GM21723 (cell line): ENCODE results near the gene RAB11FIP2.

Source experiments
- ATAC-seq: cut with Tn5 transposase; IDR thresholded peaks from one replicate; pipeline ENCODE4 v1.9.1; 2021; ENCODE audit warnings: mild to moderate bottlenecking, moderate library complexity; ENCODE audit not compliant: unreplicated experiment

Gene RAB11FIP2

DNA sequence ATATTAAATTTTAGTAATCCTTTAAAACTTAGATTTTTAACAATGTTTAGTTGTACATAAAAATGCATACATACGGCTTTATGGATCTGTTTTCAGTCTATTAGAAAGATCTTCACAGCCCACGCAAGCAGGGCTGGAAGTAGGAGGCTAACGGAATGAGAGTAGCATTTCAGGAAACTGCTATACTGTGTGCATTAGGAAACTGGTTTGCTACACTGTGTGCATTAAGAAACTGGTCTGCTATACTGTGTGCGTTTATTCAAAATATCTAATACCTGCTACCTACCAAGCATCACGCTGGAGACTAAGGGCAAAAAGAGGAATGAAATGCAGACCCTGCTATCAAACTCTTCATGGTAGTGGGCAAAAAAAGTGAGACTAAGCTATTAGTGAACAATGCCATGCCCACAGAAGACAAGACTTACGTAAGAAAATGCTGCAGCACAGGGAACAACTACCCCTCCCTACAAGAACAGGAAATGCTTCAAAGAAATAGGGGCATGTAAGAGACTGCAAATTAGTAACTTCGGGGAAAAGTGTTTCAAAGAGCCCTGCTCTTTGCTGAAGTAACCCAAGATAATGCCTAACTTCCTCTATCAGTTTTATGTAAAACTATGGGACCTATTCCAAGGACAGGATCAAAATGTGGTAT is 11.3 kb downstream of the RAB11FIP2 start:
- ATAC-seq: no peak

DNA sequence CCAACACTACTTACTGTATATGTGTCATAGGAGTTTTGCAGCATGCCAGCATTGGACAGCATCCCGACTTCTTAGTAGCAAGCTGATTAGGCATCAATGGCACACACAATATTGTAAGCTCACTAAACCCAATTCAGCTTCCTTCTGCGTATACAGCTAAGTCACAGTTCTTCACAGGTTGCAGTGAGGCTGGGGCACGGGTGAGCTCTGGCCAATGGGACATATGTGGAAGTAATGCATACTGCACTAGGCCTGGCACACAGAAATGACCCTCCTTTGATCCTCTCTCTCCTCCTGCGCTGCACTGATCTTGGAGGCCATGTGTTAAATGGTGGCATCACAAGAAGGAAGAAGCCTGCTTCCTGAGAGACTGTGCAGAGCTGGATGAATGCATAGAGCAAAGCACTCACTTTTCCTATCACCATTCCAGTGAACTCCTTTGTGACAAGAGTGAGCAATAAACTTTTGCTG is 11.9 kb downstream of the RAB11FIP2 start:
- no peak for ATAC-seq

DNA sequence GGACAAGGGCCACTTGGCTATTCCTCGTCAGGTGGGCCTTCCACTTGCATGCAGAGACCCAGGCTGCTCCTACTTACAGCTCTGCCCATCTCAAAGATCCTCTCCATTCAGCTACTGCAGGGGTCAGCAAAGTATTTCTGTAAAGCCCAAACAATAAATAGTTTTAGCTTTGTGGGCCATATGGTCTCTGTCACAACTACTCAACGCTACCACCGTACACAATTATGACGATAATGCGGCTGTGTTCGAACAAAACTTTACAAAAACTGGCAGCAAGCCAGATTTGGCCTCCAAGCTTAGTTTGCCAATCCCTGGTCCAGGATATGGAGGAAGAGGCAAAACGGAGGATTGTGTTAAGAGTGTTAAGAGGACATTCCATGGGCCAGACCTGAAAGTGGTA is 12.8 kb downstream of the RAB11FIP2 start:
- ATAC-seq: no peak

DNA sequence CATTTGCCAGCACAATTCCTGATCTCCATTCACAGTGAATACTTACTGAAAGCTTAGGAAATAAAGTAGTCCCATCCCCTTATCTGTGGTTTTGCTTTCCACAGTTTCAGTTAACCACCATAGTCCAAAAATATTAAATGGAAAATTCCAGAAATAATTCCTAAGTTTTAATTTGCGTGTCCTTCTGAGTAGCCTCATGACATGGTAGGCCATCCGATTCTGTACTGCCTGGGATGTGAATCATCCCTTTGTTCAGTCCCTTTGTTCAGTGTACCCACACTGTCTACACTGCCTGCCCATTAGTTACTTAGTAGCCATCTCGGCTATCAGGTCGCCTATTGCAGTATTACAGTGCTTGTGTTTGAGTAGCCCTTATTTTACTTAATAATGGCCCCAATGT is 14.2 kb downstream of the RAB11FIP2 start:
- no peak for ATAC-seq

DNA sequence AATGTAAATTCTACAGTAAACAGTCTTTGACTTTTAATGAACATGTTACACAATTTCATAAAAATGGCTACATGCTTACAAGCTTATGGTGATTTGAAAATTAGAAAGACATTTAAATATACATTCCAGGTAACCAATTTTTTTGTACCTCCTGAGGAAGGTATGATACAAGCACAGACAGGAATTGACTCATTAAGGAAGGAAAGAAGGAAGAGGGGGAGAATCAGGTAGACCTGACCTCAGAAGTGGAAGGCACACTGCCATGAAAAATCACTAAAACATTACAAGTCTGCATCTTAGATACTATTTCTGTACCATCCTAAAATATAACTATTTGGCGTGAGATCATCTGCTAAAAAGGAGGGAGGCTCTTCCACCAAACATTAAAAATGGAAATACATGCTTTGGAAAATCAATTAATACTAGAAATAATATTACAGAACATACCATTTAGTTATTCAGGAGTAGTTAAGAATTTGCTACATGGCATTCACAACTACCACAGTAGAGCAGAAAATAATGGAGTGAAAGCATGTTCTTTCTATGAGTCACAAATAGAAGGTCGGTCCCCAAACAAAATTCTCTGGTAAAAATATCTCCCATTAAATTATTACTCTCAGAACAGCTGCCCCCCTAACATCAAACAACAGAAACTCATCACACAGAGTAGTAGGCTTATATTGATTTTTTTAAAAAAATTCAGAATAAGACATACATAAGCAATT is 15.2 kb downstream of the RAB11FIP2 start:
- ATAC-seq: no peak

DNA sequence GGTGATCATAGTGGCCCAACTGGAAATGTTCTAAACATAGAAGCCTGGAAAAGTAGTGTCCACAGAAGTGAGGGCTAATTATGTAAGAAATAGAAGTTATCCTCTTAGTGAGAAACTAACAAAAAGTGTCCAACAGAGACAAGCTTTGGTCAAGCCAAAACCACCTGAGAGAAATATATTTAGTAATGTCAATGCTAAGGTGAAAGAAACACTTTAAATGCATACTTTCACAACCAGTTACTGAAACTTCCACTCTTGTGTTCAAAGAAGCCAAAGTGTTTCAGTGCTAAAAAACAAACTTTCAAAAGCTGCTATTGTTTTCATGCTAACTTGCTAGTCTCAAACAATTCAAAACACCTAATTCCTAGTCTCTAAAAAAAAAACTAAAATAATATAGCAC is 18.1 kb downstream of the RAB11FIP2 start:
- peak; percentile 99 for ATAC-seq

DNA sequence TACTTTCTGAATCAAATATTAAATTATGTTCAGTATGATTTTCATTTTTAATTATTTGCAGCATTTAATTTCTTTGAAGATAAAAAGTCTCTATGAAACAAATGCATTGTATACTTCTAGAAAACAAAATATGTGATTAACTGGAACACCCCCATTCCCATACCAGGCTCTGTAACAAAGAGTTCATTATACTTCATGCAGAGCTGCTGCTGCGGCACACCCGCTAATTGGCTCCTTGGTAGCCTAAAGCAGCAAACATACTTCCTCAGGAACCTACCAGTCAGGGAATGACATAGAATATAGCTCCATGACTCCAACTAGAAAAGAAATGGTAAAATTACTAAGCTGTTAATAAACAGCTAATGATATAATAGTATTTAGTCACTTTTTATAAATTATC is 19.3 kb downstream of the RAB11FIP2 start:
- ATAC-seq: no peak

DNA sequence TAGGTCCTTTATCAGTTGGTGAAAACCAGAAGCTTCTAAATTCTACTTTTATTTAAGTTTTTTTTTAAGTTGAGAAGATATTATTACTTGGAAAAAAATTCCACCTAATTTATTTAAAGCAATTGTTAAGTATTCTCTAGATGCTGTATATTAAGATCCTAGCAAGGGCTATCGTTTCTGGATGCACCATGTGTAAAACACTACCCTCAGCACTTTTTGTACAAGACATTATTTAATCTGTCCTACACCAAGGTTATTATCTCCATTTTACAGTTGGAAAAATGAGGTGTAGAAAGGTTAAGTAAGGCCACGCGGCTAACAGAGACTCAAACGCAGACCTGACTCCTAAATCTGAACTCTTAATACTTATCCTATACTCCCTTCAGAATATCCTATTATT is 19.8 kb downstream of the RAB11FIP2 start:
- ATAC-seq: no peak

DNA sequence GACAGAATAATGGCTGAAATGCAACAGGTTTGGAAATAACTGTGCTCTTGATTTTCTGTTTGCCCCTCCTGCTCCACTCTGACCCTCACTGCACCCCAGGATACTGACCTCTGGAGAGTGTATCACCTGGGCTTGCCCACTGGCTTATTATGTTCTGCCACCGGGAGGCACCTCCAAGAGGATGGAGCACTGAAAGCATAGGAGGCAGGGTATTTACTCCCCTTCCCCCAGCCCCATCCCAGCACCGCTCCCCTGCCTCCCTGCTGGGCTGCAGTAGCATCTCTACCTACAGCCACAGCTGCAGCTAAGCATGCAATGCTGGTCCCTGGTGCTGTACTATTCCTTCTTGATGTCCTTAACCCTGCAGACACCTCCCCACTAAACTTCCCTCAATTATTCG is 26.4 kb downstream of the RAB11FIP2 start:
- ATAC-seq: no peak

DNA sequence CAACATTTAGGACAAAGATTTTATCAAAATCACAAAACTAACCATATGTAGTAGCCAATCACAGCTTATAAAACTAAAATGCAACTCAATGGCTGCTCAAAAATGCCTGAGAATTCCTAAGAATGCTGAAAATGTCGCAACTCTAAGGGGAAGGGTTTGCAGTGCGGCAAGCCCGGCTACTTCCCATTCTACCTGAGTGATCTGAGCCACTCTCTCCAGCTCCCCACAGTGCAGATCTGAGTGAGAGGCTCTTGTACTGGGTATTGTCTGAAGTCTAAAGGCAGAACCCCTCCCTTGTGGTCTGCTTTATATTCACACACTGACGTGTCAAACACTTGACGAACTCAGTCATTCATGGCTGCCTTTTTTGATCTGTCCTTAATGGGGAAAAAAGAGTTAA is 28.9 kb downstream of the RAB11FIP2 start:
- no peak for ATAC-seq

DNA sequence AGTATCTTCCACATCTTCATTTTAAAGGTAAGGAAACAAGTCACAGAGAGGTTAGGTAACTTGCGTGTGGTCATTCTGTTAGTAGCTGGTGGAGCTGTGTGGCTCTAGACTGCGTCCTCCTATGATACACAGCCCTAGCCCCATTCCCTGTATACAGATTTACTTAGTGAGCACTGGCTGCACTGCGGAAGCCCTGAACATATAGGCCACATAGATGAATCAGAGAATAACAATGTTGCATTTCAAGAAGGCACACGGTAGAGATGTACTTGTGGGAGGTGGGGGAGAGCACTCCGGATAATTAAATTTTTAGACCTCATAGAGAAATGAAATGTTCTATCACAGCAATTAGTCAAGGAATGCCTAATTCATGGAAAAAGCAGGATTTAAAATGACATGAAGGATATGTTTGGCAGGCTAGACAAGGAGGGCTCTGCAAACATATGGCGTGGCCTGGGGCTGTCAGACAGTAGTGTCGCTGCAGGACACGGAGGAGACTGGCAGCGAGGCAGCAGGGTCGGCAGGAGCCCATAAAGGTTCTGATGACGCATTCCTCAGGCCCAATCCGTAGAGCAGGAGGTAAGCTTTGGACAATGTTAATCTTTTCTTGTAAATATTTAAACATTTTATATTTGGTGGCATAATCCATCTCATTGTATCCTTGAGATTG is 29.5 kb downstream of the RAB11FIP2 start:
- no peak for ATAC-seq

DNA sequence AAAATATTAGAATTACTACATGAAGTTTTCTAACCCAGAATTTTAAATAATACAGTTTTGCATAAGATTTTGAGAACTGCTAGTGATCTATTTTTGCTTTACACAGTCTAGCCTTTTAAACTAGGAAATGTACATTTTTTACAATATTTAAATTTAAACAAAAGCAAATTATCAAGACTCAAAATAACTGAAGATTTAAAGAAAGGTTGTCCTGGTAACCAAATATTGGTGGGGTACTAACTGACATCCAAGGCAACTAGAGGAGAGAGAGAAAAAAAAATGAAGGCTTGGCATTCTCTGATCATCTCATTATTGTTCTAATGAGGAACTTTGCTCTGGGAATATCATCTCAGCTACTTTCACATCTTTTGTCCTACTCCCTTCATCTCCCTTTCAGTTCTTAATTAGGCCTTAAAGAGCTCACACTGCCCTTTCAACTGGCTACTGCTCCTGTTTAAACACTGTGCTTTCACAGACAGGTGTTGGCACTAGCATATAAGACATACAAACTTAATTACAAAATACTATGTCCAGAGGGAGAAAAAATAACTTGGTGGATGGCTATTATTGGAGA is 33.7 kb downstream of the RAB11FIP2 start:
- no peak for ATAC-seq

DNA sequence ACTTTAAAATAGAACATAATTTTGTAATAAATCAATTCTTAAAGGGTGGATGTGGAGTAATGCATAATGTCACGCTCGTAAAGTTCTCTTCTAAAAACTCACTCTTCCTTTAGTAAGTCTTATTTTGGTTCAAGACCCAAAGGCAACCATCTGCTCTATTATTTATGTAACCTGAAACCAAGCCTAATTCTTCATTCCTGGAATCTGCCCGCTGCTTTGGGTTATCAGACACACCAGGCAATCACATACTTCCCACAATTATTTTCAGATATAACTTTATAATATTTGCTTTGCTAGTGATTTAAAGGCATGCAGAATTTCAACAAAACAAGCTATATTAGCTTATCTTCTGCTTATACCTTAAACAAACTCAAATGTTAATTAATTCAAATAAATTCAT is 39.0 kb downstream of the RAB11FIP2 start:
- ATAC-seq: no peak

DNA sequence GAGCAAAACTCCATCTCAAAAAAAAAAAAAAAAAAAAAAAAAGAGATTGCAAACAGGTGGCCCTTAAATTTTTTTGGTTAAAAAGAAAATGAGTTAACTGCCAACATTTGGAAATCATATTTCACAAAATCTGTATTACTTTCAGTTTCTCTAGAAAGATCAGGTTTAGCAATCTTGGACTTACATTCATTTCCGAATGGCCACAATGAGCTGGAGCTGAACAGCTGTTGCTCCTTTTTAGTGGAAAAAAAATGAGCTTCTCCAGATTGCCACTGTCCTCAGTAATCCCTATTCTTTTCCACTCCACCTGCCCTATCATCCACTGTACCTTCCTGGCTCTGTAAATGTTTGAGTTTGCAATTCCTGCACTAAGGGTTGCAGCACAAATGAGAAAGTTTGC is 43.6 kb downstream of the RAB11FIP2 start:
- no peak for ATAC-seq

DNA sequence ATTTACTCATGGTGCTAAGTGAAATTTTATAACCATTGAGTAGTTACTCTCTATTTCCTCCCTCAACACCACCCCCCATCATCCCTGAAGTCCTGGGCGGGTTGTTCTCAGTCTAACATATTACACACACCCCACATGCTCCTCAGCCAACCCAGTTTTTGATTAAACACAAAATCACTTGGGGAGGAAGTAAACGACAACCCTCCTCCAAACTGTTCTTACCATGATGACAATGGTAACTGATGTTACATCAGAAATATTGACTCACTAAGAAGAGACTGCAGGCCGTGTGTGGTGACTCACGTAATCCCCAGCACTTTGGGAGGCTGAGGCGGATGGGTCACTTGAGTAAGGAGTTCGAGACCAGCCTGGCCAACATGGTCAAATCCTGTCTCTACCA is 44.2 kb downstream of the RAB11FIP2 start:
- ATAC-seq: no peak

DNA sequence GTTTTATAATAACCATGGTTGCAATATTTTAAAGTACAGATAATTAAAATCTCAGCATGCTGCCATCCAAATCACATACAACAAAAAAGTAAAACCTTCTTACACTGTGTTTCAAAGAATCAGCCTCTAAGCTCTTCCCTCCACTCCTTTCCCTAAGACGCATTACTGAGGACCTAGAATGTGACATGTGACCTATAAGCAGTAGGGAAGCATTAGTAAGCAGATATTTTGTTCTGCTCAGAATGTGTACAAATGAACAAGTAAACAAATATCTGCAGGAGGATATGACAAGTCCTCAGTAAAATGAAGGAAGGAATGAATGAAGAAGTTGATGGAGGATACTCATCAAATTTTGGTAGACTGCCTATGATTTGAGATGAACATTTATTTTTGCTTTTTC is 49.1 kb downstream of the RAB11FIP2 start:
- no peak for ATAC-seq

DNA sequence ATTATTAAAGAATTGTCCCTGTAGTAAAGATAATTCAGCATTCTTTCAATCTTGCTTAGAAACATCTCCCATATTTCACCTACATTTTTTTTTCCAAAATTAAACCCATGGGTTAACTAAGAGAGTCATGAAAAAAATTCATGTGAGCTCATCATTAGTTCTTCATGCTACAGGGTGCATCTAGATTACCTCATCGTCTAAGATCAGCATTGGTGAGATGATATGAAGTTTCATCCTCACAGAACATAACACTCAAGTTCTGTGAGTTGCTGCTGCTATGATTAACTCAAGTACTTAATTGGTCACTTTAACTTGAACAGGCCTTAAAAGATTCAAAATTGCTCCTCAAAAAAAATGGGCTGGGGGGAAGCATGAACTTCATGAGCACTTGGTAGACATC is 50.0 kb downstream of the RAB11FIP2 start:
- ATAC-seq: no peak

DNA sequence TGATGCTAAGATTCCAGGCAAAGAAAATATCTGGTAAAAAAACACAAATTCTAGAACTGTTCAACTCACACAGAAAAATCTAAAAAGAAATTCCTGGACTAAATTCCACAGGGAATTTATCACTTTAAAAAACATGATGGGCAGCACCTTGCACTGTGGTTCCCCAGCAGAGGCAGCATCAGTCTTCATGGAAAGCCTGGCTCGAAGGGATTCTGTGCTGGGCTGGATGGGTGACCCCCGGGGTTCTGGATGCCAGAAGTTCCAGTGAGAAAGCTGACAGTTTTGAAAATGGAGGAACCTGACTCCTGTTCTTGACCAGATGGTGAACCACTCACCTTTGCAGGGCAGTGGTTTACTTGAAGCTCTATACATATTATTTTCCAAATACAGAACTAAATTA is 52.0 kb downstream of the RAB11FIP2 start:
- ATAC-seq: no peak

DNA sequence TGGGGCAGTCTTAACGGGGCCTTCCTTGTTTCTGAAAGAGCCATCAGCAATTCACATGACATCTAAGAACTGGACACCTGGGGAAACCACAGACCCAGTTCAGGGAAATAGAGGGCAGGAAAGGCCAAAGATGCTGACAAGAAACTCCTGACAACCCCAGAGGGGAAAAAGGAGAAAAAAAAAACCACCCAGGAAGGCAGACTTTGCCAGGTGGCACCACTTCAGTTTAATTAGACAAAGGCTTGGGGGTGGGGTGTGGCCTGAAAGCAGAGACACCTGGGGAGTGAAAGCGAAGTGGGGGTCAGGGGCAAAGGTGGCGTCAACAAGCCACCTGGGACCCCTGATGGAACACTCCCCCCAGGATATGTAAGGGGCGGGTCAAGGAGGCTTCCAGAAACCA is 53.6 kb downstream of the RAB11FIP2 start:
- no peak for ATAC-seq

DNA sequence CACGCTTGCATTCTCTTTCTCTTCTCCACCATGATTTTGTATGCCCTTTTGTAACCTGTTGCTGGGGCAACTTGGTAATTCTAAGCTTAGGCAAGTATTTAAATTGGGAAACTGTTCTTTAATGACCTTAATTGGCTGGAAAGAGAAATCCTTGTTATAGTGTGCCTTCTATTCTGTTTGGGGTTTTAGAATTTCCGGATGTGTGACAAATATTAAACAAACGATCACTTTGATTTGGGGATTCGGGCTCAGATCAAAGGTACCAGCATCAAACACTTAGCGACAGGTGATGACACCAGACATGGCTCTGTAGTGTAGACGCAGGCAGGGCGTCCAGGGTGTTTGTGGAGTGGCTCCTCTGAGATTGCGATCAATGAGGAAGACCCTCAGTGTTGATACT is 55.0 kb downstream of the RAB11FIP2 start:
- ATAC-seq: no peak

DNA sequence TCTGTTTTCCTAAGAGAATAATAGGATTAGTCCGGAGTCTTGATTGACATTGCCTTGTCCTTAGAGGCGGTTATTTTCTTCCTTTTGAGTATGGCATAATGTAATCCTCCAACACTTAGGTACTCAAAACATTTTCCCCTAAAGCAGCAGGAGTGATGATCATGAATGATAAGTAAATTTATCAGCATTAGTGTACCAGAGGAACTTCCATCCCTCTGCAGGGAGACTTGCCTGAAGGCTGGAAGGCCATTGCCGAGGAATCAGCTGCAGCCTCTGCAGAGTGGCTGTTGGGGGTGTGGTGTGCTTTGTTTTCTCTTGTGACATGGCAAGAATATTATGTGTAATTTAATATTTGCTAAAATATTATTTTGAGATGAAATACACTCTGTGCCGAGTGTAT is 56.8 kb downstream of the RAB11FIP2 start:
- no peak for ATAC-seq

DNA sequence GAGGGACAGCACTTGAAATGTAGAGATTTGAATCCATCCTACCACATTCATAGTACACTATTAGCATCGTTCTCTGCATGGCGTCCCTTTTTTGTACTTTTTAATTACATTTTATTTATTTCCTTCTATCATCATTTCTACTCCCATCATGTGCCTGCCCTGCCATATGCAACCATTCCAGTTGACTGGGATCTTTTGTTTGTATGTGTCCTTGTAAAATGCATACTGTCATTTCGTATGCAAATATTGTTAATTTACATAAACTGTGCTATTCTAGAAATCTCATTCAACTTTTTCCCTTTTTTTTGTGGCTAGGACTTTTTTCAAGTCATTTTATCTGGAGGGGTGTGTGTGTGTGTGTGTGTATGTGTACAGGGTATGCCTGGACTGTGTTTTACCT is 57.9 kb downstream of the RAB11FIP2 start:
- ATAC-seq: no peak
